ENCODE results near the gene MAPKAP1. TPM values are rescaled to one million over a fixed set of nuclear protein-coding genes. Genes with fewer than 3 reads are reported as not detected.

Gene MAPKAP1
- total RNA-seq, 4 donors from 2014 or later, result 87.1 to 114 (median 111) TPM

DNA sequence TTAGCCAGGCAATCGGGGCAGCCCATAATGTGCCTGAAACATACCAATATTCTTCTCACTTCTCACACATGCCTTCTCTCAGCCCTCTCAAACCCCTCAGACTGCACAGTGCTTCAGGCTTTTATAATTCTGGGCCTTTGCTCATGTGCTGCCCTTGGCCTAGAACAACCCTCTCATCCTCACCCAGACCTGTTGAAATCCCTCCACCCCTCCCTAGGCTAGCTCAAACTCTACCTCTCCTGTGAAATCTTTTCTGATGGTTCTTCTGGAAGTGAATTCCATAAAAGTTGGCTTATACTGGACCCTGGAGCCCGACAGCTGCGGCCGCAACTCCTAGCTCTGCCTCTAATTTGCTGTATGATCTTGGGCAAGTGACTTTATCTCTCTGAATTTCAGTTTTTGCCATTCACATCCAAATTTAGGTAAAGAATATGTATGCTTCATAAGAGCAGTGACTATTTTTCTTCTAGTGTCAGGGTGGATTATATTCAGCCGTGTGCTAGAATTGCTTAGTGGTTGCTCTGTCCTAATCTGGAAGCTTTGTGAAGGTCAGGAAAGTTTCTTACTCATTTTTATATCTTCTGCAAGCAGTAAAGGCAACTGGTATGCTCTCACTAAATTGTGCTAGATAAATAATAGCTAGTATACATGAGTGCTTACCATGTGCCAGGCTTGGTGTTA is 221.4 kb downstream of the MAPKAP1 start:
- 96 to 97% methylated on average over 5 of the region's 5 CpGs for WGBS, 2 donors
- peak overlapping the region in 1 of 3 donors; percentile 15 for H3K27ac ChIP-seq
- no peak for DNase-seq
- H3K4me1 ChIP-seq, result peaks cover 0 to 20% of the 10 kb centered on the region in 2 donors
- no peak for TF ChIP-seq POLR2A (IDR thresholded peaks at IDR 0.05)
- TF ChIP-seq, protein P1, sequence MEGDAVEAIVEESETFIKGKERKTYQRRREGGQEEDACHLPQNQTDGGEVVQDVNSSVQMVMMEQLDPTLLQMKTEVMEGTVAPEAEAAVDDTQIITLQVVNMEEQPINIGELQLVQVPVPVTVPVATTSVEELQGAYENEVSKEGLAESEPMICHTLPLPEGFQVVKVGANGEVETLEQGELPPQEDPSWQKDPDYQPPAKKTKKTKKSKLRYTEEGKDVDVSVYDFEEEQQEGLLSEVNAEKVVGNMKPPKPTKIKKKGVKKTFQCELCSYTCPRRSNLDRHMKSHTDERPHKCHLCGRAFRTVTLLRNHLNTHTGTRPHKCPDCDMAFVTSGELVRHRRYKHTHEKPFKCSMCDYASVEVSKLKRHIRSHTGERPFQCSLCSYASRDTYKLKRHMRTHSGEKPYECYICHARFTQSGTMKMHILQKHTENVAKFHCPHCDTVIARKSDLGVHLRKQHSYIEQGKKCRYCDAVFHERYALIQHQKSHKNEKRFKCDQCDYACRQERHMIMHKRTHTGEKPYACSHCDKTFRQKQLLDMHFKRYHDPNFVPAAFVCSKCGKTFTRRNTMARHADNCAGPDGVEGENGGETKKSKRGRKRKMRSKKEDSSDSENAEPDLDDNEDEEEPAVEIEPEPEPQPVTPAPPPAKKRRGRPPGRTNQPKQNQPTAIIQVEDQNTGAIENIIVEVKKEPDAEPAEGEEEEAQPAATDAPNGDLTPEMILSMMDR (IDR thresholded peaks at IDR 0.05), result no peak
- H3K4me3 ChIP-seq (replicated peaks in 1 of 3), result no peak overlapping the region
- no peaks in the 10 kb centered on the region for H3K36me3 ChIP-seq
- no peaks in the 10 kb centered on the region for H3K27me3 ChIP-seq
- intact Hi-C loops (cut with DNase I), result no loop called here
- H3K9me3 ChIP-seq, result no peaks in the 10 kb centered on the region

DNA sequence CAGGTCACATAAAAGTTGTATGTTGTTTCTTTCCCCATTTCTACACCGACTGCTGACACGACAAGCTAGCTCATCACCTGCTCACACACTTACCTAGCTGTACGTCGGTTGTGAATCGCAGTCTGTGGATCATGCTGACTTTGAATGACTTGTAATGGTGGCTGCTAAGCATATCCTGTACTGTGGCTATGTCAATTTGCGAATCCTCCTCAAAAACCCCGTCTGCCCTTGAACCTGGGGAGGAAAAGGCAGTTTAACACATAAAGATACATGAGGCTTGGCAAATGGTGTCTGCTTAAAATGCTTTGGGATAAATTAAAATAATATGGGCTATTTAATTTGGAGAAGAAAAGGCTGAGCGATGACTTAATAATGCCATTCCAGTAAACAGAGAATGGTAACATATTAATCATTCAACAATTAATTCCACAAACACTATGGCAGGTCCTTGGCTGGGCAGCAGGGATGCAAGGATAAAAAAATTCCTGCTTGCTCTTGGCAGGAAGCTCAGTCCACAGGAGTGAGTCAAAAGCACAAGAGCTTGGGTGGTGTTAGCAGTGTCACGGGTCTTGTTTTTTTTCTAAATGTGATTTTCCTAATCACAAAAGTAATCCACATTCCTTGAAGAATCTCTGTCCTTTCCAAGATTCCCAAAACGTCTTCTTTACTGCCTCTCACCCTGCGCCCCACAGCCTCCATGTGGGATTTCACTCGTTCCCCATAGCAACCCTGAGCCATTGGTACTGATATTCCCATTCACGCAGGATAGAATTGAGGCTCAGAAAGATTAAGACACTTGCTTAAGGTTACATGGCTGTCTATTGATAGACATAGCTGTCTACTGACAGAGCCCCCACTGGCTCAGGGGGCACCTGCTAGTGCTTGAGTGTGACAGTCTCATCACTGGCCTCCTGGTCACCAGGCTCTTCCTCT is 222.4 kb downstream of the MAPKAP1 start:
- intact Hi-C loops (cut with DNase I), result no loop called here
- no peaks in the 10 kb centered on the region for H3K36me3 ChIP-seq
- no peak for TF ChIP-seq POLR2A (IDR thresholded peaks at IDR 0.05)
- TF ChIP-seq, protein P1 (IDR thresholded peaks at IDR 0.05), result no peak

DNA sequence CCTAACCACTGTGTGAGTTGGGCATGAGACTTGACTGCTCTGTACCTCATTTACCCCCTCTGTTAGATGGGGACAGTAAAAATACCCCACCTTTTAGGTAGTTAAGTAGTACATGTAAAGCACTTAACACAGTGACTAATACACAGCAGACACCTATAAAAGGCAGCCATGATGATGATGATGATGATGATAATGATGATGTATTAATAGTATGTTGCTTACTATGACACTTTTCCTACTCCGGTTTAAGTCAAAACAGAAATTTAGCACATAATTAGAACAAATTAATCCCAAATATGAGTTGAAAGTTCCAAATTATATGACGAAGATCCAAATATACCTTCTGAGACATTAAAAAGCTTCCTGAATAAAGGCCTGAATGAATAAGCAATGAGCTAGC is 223.3 kb downstream of the MAPKAP1 start:
- H3K4me3 ChIP-seq (replicated peaks in 1 of 3), result no peak overlapping the region
- 94 to 96% methylated on average over 2 of the region's 2 CpGs for WGBS, 2 donors
- no peaks in the 10 kb centered on the region for H3K9me3 ChIP-seq

More for the DNA sequence above, 222.4 kb downstream of the MAPKAP1 start:
- DNase-seq, result no peak
- 85 to 90% methylated on average over 13 of the region's 13 CpGs for WGBS, 2 donors
- no peaks in the 10 kb centered on the region for H3K9me3 ChIP-seq
- H3K4me3 ChIP-seq (replicated peaks in 1 of 3), result no peak overlapping the region
- H3K4me1 ChIP-seq, result peaks cover 0 to 26% of the 10 kb centered on the region in 2 donors
- no peaks in the 10 kb centered on the region for H3K27me3 ChIP-seq
- H3K27ac ChIP-seq, result peak overlapping the region in 2 of 3 donors; percentile 9 to 15

DNA sequence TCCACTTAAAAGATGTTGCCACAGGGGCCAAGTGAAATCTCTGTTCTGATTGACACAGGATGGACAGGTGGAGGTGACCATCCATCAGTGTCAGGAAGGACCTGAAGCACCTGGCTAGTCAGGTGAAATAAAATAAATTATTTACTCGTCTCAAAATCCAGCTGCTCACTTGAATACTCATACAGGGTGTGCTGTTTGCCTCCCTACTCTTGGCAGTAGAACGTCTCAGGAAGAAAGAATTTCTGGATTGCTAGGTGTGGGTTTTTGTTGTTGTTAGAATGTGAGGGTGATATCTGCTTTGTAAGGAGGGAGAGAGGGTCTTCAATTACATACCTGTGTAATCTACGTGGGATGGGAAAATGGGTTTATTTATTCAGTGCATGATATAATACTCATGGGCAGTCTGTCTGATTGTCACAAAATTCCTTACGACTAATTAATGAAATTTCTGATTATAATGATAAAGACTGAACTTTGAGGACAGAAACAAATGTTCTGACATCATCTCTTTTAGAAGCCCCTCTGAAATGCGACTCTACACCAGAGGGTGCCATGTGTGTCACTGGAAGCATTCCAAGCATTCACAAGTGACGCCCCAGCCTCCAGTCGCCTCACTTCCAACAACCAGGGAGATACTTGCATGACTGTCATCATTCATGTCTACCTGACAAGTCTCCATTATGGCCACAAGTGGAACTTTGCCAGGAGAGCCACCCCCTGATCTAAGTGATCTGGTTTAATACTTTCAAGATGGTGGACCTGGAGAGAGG is 227.0 kb downstream of the MAPKAP1 start:
- DNase-seq, result no peak
- no peak overlapping the region for H3K27ac ChIP-seq
- intact Hi-C loops (cut with DNase I), result no loop called here
- H3K4me1 ChIP-seq, result peaks cover 0 to 12% of the 10 kb centered on the region in 2 donors
- no peaks in the 10 kb centered on the region for H3K36me3 ChIP-seq
- 84 to 87% methylated on average over 7 of the region's 7 CpGs for WGBS, 2 donors
- H3K9me3 ChIP-seq, result no peaks in the 10 kb centered on the region
- TF ChIP-seq POLR2A (IDR thresholded peaks at IDR 0.05), result no peak
- TF ChIP-seq, protein P1 (IDR thresholded peaks at IDR 0.05), result no peak
- H3K27me3 ChIP-seq, result no peaks in the 10 kb centered on the region
- no peak overlapping the region for H3K4me3 ChIP-seq (replicated peaks in 1 of 3)

More for the DNA sequence above, 223.3 kb downstream of the MAPKAP1 start:
- intact Hi-C loops (cut with DNase I), result no loop called here
- Histone ChIP-seq H3K27me3 (no peaks in the 10 kb centered on the region), H3K4me1 (peaks cover 0 to 29% of the 10 kb centered on the region in 2 donors), H3K36me3 (no peaks in the 10 kb centered on the region), H3K27ac (no peak overlapping the region)
- TF ChIP-seq POLR2A (IDR thresholded peaks at IDR 0.05), result no peak
- TF ChIP-seq, protein P1 (IDR thresholded peaks at IDR 0.05), result no peak
- no peak for DNase-seq
